Measurements from ENCODE around the gene SEC22B.
A peak's percentile ranks its signal among the peaks of the same experiment; 100 is the strongest.
"Not testable (repeated sequence)": the region's sequence is repeated elsewhere in the genome, so short reads cannot be mapped to it uniquely, and the experiment has no call there.

The SEC22B gene

DNA sequence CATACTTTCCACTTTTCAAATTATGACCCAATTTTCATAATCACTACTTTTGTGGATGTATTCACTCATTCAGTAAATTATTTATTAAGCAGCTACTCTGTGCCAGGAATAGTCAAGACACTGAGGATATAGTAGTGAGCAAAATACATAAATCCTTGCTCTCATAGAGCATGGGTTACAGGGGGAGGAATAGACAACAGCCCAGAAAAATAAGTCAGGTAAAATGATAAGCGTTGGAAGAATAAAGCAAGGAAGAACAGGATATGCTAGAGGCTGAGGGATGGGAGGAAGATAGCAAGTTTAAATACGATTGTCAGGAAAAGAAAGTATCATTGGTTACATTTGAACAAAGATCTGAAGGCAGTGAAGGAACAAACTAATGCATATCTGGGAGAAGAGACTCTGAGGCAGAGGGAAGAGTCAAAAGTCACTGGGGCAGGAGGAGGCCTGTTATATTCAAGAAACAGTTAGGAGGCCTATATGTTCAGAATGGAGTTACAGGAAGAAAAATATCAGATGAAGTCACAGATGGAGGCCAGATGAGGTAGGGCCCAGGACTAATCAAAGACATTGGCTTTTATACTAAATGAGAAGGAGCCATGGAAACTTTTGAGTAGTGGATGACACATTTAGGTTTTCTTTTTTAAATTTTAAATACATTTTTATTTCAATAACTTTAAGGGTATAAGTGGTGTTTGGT lies 42.9 kb downstream of the SEC22B start:
- no peak for DNase-seq (ENCODE audit: low read depth)
- no peak overlapping the region for H3K4me3 ChIP-seq (ENCODE audit: low read depth, low read length)
- no peak for TF ChIP-seq MYC (IDR thresholded peaks at IDR 0.05; ENCODE audit: low read depth, low read length)
- no peak for TF ChIP-seq POLR2A (IDR thresholded peaks at IDR 0.05; ENCODE audit: extremely low read depth, insufficient read length)
- TF ChIP-seq, protein P1, sequence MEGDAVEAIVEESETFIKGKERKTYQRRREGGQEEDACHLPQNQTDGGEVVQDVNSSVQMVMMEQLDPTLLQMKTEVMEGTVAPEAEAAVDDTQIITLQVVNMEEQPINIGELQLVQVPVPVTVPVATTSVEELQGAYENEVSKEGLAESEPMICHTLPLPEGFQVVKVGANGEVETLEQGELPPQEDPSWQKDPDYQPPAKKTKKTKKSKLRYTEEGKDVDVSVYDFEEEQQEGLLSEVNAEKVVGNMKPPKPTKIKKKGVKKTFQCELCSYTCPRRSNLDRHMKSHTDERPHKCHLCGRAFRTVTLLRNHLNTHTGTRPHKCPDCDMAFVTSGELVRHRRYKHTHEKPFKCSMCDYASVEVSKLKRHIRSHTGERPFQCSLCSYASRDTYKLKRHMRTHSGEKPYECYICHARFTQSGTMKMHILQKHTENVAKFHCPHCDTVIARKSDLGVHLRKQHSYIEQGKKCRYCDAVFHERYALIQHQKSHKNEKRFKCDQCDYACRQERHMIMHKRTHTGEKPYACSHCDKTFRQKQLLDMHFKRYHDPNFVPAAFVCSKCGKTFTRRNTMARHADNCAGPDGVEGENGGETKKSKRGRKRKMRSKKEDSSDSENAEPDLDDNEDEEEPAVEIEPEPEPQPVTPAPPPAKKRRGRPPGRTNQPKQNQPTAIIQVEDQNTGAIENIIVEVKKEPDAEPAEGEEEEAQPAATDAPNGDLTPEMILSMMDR (IDR thresholded peaks at IDR 0.05; ENCODE audit: low read depth, low read length), result no peak
- TF ChIP-seq, protein P2, sequence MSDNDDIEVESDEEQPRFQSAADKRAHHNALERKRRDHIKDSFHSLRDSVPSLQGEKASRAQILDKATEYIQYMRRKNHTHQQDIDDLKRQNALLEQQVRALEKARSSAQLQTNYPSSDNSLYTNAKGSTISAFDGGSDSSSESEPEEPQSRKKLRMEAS (IDR thresholded peaks at IDR 0.05; ENCODE audit: low read depth, low read length), result no peak

DNA sequence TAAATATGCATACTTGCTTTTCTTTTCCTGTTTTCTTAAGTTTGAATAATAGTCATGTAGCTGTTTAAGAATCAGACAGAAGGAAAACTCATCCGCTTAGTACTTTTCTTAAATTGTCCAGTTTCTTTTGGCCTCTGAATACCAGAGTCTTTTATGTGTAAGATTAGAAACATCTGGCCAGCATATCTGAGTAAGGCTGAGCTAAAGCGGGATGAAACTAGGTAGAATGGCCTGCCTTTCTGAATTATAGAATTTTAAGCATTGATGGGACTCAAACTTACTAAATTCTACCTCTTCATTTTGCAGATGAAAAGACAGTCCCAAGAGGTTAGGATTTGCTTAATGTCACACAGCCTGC lies 43.9 kb downstream of the SEC22B start:
- not testable (repeated sequence) for H3K4me3 ChIP-seq (ENCODE audit: low read depth, low read length); DNase-seq (ENCODE audit: low read depth)

DNA sequence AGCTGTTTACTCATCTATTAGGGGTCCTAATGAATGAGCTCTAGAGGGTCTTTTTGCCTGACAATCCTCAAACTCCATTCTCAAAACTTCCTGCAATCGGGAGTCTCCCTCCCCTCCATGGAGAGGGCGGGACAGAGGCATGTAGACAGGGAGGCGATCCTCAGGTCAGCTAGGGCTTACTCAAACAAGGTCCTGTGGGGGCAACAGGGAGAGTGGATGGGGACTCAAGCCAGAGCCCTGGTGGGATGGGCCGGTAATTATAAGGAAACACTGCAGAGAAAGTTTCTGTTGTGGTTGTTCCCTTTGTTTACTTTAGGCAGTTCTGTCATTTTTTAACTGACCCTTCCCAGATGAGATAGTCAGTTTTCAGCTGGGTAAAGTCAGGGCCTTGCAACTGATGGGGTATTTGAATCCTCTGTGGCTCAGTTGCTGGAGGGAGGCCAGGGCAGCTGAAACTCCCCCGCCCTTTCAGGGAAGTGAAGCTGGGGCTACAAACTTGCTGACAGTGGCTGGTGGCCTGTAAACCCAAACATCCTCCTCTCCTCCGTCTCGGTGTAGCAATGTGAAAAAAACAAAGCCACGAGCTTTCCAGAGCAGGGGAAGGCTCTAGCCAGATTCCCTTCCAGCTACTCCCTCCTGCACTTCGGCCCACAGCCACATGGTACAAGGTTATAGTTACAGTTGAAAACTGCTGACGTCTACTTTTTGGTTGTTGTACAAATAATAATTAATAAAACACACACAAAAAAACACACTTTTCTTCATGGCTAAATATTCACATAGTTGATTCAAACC lies 44.5 kb downstream of the SEC22B start:
- DNase-seq (ENCODE audit: low read depth), result peak; percentile 74
- H3K4me3 ChIP-seq (ENCODE audit: low read depth, low read length), result not testable (repeated sequence)

DNA sequence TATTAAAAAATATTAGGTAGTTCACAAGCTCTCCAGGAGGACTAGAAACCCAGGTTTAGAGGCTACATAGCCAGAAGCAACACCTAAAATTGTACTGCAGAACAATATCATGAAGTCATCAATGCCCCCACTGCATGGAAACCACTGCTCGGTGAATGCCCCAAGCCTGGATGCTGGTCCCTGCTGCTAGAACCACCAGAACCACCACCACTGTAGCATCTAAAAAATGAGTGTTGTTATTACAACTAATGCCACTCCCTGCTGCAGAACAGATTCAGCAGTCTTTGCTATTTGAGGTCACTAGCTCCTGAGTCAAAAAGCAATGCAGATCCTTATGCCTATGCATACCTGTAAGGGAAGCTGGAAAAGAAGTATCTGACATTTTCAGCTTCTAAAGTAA lies 48.4 kb downstream of the SEC22B start:
- DNase-seq (ENCODE audit: low read depth); H3K4me3 ChIP-seq (ENCODE audit: low read depth, low read length): not testable (repeated sequence)

DNA sequence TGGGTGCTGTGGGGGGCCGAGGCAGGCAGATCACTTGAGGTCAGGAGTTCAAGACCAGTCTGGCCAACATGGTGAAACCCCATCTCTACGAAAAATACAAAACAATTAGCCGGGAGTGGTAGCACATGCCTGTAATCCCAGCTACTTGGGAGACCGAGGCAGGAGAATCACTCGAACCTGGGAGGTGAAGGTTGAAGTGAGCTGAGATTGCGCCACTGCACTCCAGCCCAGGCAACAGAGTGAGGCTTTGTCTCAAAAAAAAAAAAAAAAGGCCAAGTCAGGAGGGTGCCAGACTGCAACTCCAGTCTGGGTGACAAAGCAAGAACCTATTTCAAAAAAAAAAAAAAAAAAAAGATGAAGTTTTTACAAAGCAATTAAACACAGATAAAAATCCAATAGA lies 50.1 kb downstream of the SEC22B start:
- DNase-seq (ENCODE audit: low read depth); H3K4me3 ChIP-seq (ENCODE audit: low read depth, low read length): not testable (repeated sequence)

DNA sequence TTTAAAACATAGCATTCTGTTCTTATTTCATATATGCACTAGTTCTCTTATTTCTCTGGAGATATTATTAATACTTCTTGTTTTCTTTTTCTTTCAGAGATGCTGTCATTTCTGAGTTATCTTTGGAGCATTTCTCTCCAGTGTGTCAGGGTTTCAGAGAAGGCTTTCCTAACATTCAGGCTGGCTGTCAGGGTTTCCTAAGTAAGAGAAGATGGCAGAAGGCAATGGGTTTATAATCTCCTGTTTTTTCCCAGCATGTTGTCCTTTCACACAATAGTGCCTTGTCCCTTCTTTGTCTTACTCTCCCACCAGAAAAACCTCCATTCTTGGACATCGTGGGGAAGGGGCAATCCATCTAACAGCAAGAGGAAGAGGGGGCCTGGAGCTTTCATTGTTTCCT lies 51.7 kb downstream of the SEC22B start:
- H3K4me3 ChIP-seq (ENCODE audit: low read depth, low read length); DNase-seq (ENCODE audit: low read depth): not testable (repeated sequence)

DNA sequence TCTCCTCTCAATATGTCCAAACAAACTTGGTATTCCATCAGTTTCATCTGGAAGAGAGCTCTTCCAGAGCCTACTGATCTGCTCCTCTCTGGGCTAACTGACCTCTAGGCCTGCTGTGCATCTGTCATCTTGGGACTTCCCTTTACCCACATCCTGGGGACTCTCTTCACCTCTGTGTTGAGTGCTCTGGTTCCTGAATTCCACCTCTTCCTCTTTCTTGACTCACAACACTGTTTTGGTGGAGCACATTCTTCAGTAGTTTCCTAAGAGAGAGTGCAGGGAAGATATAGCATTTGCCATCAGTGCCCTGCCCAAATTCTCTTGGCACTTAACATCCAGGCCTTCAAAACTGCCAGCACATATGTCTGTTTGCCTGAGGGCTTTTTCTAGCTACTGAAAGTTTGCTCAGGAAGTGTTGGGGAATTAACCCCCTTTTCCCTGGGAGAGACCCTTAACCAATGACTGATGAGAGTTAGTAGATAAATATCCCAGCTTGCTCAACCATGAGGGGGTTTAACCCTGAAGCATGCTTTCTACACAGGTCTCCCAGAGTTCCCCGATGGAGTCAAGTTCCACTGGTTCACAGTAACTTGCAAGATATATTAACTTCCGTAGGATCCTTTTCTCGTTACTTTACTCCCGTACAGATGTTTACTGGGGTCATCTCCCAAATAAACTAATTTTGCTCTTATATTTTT lies 52.4 kb downstream of the SEC22B start:
- H3K4me3 ChIP-seq (ENCODE audit: low read depth, low read length), result not testable (repeated sequence)
- peak; percentile 72 for DNase-seq (ENCODE audit: low read depth)

DNA sequence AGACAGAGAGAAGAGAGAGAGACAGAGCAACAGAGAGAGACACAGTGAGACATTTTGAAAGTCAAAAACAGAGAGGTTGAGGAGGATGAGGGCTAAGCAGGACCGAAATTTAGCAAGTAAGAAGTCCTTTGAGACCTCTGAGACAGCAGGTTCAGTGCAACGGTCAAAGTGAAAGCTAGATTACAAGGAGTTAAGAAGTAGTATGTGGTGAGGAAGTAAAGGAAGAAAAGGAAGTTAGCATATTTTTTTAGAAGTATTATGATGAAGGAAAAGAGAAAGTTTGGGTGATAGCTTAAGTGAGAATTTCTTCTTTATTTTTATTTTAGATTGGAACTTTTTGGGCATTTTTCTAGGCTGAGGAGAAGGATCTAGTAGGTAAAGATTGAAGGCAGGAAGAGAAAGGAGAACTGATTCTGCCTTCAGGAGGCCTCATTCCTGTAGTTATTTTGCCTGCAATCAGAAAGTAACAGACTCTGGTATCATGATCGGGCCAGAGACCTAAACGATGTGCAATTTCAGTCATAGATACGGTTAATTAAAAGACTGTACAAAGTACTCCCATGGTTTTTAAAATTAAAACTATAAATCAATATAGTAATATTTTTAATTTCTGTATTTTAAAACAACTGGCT lies 53.9 kb downstream of the SEC22B start:
- H3K4me3 ChIP-seq (ENCODE audit: low read depth, low read length); DNase-seq (ENCODE audit: low read depth): not testable (repeated sequence)

DNA sequence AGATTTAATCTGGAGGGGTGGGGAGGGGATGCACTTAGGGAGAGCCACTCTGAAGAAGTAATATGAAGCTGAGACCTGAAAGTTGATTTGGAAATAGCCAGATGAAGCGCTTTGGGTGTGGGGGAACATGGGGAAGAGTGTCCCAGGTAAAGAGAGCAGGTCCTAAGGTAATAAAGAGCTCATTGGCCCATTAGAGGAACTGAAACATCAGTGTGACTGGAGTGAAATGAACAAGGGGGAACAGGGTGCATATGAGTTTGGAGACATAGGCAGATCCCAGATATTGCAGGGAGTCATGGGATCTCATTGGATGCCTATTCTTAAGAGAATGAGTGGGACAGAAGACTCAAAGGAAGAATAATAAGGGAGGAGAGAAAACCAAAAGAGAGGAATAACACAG lies 54.5 kb downstream of the SEC22B start:
- H3K4me3 ChIP-seq (ENCODE audit: low read depth, low read length); DNase-seq (ENCODE audit: low read depth): not testable (repeated sequence)

DNA sequence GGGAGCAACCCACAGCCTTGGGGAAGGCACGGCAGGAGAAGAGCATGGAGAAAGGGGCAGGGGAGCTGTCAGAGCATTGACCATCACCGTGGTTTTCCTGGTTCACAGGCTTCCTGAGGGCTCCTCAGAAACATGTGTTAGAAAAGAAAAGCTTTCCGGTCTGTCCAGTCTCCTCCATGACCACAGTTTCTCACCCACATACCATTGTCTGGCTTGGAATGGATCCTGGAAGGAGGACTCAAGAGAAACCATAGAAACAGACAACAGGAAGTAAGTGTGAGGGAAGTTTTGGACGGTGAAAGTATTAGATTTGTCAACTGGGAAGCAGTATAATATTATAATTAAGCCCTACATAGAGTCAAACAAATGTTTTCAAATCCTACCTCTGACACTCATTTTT lies 55.8 kb downstream of the SEC22B start:
- not testable (repeated sequence) for DNase-seq (ENCODE audit: low read depth); H3K4me3 ChIP-seq (ENCODE audit: low read depth, low read length)

DNA sequence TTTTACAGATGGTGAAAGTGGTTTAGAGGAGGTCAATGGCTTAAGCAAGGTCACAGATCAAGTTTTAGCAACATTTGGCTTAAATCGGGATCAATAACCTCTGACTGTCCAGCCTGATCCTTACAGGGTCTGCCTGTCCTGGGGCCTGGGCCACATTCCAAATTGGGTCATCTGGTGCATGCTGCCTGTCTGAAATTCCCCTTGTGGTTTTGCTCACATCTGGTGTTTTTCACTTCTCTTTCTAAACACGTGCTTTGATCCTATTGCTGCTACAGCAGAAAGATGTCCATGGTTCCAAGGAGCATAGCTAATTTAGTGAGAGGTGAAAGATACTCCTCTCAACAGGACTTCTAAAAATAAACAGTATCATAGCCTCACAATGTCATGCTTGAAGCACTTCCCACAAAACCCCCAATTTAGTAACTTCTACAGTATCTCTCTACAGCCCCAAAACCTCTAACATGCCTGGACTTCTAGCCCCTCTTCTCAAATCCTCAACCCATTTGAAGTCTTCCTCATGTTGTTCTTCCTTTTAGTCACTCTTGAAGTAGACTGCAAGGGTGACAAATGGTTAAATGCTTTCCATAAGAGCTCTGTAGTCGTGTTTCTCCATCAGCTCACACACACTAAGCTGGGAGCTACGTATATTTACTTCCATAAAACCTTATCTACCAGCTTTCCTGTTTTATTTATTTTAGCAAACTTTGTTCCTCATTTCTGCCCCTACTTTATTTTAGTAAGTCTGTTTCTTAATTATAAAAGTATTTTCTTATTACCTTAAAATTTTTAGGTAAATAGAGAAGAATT lies 58.7 kb downstream of the SEC22B start:
- peak; percentile 16 for DNase-seq (ENCODE audit: low read depth)
- not testable (repeated sequence) for H3K4me3 ChIP-seq (ENCODE audit: low read depth, low read length)

DNA sequence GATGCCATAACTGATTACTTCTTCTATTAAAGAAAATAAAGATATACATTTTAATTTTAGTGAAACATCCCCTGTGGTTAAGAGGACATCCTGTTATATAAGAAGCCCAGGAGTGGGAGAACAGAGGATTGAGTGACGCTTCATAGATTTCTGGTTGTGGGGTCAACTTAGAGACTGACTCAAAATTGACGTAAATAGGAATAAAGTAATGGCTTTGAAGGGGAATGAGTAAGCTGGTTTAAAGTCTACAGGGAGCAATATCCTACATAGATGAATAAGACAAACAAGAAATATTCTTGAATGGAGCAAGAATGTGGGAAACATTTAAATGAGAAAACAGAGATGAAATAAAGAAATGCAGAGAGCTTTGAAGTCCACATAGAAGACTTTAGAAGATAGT lies 60.2 kb downstream of the SEC22B start:
- not testable (repeated sequence) for DNase-seq (ENCODE audit: low read depth); H3K4me3 ChIP-seq (ENCODE audit: low read depth, low read length)

DNA sequence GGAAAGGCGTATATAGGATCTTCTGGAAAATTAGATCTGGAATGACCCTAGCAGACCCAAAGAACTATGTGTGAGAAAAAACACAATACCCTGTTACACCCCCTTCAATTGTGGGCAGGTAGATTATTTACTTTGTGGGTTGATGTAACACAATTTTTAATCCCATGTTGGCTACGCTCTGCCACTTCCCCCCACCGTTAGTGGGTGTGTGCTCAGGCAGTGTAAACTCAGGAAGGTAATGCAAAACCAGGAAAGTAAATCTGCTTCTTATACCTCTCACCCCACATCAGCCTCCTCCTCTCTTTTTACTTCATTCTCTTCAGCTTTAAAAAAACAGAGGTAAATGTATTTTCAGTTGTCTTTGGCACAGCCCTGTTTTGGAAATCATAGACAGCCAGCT lies 63.2 kb downstream of the SEC22B start:
- not testable (repeated sequence) for H3K4me3 ChIP-seq (ENCODE audit: low read depth, low read length); DNase-seq (ENCODE audit: low read depth)

DNA sequence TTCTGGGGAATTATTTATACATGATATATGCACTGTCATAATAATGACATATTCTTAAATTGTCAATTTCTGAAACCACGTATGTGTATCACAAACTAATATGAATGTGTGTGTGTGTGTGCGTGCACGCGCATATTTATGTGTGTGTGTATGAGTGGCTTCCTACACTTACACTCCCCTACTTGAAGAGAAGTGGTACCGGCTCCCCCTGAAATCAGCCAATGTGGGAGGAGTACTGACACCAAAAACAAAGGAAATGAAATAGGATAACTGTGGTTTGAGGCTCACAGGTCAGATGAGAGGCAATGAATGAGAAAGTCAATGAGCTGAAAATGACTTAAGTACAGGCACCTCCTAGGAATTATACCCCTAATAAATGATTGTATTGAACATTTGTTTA lies 64.1 kb downstream of the SEC22B start:
- not testable (repeated sequence) for H3K4me3 ChIP-seq (ENCODE audit: low read depth, low read length)
- peak; percentile 34 for DNase-seq (ENCODE audit: low read depth)

DNA sequence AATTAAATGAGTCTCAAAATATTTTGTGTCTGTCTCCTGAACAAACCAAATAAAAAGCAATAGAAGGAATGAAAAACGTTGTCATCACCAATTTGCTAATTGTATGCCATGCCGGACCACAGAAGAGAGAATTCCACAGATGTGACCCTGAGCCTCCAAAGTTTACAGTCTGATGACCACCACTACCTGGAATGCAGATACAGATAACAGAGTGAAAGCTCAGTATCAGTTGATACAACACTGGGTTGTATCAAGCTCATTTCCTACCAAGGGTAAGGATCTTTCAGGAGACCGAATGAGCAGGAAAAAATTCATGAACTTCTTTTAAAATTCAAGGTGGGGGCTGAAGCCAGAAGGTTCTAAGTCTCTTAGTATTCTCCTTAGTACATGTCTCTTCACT lies 64.5 kb downstream of the SEC22B start:
- not testable (repeated sequence) for DNase-seq (ENCODE audit: low read depth); H3K4me3 ChIP-seq (ENCODE audit: low read depth, low read length)

DNA sequence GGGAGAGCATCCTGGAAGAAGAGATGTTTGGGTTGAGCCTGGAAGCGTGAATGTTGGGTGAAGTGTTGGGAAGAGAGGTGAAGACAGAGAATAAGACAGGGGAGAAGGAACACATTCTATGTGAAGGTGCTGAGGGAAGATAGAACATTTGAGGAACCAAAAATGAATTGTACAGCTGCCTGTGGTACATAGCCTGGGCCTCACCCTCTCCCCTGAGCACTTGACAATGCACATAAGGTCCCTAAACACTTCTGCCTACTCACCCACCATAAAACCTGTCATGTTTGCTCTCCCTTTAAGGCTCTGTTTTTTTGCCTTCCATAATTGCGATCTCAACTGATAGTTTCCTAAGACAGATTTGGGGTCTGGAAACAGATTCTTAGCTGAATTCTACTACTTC lies 65.3 kb downstream of the SEC22B start:
- not testable (repeated sequence) for H3K4me3 ChIP-seq (ENCODE audit: low read depth, low read length); DNase-seq (ENCODE audit: low read depth)
